Gastrocnemius medialis (tissue), 4 donors: ENCODE measurements around the gene GATAD1.

ENCODE experiments used
- CTCF ChIP-seq, 5 experiments: fragments of 450-650 bp in 3 of 5; fragments of 200-600 bp in 2 of 5; sonication (generic) in 2 of 5; IDR thresholded peaks in 4 of 5; conservative IDR thresholded peaks in 1 of 5; 1 replicate in 4 of 5; 2 replicates in 1 of 5; pipeline ENCODE4 v1.5.1; 2016 to 2019; ENCODE audit warnings: antibody characterized with exemption in 5 of 5, mild to moderate bottlenecking in 3 of 5, moderate library complexity in 3 of 5
- POLR2A ChIP-seq, 2 donors: fragments of 450-650 bp; IDR thresholded peaks; one replicate each; pipeline ENCODE4 v1.6.1; 2017; ENCODE audit warnings: antibody characterized with exemption in 2 of 2, mild to moderate bottlenecking in 2 of 2, moderate library complexity in 2 of 2

DNA sequence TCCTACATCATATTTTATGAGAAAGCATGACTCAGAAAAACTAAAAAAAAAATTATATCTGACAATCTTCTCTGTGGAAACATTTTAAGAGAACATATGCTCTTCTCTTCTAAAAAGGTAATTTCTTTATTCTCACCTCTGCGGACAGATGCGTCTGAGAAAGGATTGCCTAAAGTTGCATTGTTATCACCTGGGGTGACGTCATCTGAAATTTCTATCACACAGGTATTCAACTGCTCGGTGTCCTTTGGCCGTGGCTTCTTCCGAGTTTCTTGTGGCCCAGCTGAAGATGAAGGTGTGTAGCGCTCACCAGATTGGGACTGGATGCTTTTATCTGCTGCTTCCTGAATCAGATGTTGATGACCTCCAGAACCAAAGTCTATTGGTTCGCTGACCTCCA is 14.3 kb upstream of the GATAD1 start:
- TF ChIP-seq CTCF (IDR thresholded peaks at IDR 0.05 in 4 of 5, conservative IDR thresholded peaks at IDR 0.05 in 1 of 5), result no peak
- no peak for TF ChIP-seq POLR2A (IDR thresholded peaks at IDR 0.05)
